Measurements from ENCODE around the gene ERC2.

The ERC2 gene

DNA sequence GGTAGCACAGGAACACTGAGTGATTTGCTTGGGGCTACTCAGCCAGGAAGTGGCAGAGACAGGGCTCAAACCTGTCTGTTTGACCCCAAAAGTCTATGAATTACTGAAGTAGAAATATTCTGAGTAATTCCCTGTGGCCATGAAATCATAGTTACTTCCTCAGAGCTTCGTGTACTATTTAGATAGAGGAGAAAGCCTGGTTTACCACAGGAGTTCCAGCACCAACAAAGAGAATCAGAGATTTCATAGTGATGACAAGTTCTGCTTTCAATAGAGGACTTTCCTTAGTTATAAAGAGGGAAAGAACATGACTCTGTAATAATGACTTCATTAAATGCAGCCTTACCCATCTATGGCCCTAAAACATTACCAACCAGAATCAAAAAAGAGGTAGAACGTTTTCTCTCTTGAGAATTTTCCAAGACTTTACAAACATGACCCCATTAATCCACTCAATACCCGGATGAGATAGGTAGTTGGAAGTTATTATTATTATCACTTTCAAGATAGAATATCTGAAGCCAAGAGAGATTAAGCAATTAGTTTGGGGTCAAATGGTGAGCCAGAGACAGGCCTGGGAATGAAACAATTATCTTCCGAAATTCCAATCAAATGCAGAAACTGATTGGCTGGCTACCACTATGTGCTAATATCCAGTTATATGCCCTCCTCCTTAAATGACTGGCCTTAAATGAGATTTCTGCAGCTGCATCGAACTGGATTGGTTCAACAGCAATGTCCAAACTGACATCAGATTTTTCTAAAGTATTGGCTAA, 967.5 kb downstream of the ERC2 start:
- FAIRE-seq = no peak

DNA sequence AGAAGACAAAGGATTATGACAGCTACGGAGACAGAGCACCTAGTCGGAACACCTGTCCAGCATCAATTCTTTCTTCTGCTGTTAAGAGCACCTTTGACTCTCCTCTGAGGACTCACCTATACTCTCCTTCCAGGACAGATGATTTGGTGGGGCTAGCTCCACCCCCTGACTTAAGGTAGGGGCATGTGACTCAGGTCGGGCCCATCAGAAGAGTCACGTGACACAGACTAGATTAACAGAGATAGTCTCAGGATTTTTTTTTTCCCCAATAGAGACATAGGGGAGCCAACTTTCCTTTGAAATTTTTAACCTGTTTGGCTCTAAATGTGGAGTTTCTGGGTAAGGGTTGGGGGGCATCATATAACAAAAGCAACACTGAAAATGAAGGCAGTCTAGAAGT, 969.7 kb downstream of the ERC2 start:
- no peak for FAIRE-seq

DNA sequence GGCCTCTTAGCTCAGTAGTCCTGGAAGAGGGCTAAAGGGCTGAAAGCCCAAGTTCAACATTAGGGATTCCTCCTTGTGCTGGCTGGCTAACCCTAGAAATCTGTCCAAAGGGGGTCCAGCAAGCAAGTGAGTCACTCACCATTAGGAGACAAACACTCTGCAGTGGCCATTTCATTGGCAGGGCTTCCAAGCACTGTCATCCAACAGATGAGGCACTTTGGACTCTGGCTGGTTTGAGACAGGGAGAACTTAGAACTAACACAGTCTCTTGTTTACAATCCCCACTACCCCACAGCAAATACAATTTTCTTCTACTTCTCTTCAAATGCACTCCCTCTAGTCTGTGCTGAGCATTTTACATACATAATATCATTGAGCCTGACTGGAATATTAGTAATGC, 971.0 kb downstream of the ERC2 start:
- no peak for FAIRE-seq

DNA sequence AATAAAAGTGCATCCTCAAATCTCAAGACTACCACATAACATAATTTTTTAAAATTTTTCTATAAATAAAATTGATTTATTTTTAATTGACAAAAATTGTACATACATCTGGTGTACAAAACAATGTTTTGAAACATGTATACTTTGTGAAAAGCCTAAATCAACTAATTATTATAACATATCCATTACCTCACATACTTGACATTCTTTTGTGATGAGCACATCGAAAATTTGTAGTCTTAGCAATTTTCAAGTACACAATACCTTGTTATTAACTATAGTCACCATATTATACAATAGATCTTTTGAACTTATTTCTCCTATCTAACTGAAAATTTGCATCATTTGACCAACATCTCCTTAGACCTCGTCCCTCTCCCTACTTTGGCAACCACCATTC, 973.3 kb downstream of the ERC2 start:
- no peak for FAIRE-seq

DNA sequence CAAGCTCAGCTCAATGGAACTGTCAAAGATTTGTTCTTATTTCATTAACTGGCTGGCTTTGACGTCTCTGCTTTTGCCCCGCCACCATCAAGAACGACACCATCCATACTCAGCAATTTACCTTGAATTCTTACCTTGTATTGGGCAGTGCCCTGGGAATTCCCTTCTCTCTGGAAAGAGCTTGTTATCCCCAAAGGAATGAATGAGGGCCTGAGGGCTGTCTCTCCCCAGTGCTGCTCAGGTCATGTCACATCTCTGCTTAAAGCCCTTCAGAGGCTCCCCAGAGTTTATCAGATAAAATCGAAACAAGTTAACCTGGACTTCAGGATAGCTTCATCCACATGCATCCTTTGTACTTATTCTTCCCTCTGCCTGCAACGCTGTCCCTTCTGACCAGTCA, 975.3 kb downstream of the ERC2 start:
- no peak for FAIRE-seq

DNA sequence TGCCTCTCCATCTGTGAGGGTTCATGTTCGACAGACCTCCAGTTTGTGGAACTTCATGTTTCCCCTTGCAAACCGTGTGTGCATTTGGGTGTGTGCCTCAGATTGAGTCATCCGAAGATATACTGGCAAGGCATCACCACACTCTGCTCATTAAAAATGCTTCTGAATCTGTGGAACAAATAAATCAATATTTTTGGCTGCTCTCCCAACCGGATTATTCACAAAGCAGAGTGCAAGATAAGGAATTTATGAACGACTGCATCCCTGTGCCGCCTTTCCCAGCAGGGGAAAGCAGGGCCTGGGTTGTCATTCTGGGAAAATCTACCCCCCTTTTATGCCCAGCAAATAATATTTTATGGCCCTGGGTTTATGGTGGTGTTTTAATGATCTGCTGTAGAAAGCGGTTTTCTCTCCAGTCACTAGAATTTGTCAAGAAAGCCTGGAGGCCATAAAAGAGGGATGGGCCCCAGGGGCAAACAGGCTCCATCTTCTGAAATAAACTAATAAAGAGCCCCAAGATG, 976.9 kb downstream of the ERC2 start:
- no peak for FAIRE-seq

DNA sequence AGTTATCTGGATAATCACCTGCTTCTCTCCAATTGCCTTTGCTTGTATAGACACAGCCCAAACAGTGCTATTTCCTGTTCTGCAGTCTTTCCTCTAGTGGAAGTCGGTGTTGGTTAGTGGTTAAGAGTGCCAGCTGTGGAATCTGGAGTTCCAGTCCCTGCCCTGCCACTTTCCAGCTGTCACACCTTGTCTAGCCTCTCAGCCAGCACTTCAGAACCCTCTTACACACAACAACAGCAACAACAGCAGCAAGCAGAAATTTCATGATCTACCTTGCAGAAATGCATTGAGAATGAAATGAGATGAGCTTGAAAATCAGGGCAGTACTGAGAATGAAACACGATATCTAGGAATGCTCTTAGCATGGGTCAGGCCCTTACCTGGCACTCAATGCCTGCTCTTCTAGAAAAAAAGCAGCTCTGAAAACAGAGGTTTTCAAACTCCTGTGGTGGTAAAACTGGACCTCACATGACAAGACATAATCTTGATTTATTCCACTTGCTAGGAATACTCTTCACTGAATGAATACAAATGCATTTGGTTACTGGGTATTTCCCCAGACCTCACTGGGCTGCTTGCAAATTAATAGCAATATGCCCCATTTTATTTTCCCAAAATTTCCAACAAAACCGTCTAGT, 977.9 kb downstream of the ERC2 start:
- no peak for FAIRE-seq

DNA sequence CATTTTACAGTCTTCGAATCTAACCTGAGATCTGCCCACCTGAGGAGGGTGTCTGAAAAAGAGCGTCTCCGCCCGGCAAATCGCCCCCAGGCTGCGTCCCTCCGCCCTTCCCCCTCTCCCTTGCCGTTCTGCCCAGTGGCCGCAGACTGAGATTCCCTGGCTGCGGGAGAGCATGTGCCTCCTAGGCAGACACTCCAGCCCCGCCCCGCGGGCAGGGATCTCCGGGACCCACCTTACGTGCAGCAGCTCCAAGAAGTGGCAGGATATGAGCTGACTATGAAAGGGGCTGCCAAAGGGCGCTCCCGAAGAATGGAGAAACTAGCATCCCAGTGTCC, 978.5 kb downstream of the ERC2 start:
- no peak for FAIRE-seq

DNA sequence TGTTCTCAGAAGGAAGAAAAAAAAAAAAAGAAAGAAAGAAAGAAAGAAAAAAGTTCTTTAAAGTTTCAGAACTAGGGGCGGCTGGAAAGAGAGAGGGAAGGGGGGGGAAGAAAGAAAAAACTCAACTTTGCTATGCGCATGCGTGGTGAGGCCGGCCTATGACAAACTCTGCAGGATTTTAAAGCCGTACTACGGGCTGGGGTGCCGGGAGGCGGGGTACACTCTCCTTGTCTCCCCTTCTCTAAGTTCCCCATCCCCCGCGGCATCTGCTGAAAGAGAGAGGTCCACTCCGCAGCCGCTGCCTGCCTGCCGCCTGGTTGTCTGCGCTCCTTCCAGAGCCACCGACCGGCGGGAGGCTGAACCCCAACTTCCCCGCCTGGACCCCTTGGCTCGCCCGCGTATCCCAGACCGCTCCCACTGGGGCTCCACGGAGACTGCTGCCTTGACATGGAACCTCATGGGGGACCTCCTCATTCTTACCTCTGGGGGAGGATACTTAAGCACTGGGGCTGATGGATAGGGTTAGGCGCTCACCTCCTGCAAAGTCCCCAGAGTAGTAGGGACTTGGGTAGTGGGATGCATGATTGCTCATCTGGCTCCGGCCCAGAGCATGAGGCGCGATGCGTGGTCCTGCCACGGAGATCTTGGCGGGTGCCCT, 979.7 kb downstream of the ERC2 start:
- no peak for FAIRE-seq

DNA sequence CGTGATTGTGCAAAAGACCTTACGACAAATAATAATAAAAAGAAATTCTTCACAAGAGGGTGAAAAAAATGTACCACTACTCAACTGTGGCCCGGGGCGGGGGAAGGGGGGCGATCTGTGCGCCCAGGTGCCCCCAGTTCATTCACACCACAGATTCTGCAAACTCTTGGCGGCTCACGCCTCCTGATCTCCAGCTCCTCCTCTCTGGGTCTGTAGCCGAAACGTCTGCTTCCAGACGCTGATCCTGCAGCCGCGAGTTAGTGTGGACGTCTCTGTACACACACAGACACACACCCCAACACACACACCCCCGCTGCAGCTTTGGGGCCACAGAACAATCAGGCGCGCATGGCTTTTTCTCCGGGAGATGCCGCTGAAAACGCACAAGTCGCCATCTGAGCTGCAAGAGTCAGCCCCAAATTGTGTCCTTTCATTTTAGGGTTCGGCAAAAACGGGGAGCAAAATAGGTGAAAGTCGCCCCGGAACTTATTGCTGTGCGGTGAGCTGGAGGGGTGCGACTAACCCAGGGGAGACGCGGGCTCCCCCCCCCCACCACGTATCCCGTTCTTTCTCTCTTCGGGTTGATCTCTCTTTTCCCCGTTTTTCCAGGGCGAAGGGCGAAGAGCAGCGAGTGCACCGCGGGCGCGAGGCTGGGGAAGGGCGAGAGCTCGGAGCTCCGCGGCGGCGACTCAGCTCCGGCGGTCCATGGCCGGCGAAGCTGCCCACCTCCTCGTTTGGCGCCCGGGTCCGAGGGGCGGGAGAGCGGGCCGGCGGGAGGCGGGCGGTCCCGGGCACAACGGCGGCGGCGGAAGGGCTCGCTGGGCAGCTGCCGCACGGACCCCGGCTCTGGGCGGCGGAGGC, 980.7 kb downstream of the ERC2 start:
- FAIRE-seq = no peak

DNA sequence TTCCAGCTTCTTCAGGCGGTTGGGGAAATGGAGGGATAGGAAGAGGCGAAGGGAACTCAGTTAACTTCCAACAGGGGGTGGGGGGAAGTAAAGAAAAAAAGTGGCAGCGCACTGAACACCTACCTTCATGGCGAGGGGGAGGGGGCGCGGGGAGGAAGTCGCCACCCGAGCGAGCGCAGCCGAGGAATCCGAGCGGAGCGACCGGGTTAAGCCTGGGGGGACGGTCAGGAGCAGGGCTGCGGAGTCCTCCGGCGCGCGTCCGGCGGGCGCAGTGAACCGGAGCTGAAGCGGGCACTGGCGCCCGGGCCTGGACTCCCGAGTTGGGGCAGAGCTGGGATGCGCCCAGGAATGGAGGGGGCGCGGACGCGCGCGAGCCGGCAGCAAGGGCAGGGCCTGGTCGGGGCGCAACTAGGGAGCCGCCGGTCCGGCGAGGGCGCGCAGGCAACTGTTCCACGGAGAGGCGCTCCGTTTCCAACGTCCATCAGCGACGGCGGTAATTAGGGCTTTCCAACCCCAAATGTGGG, 981.3 kb downstream of the ERC2 start, which contains the start of gene WNT5A:
Gene WNT5A (minus strand): TSS at position 450 of the 524 bp plus-strand sequence. CDS start 321 bp downstream, at position 129.
- no peak for FAIRE-seq

DNA sequence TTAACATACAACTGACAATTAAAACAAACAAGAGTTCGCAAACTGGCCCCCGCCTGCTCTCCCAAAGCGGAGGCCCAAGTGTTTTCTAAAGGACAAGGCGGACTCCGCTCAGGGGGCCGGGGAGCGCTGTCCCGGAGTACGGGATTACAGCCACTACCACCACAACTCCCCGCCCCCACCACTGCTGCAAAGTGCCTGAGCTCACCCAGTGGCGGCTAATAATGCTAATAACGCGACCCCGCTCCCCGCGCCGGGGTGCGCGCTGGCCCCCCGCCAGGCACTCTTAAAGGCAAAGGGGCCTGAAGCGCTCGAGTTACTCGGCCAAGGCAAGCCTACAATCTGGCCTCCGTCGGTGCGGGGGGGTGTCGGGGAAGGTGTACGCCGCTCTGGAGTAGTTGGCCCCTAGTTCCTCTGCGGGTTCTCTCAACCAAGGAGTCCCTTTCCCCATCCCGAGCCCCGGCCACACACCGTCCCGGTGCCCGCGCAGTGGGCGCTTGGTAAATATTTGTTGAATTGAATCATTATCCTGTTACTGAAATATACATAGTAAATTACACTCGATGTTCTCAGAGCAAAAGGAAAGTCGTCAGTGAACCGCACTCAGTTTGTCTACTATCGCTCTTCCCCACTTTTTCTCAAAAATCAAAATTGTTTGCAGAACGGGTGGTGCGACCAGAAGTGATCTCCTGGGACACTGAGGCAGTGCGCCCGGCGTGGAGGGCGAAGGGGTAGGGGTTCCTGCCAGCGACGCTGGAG, 982.0 kb downstream of the ERC2 start:
- FAIRE-seq = no peak

DNA sequence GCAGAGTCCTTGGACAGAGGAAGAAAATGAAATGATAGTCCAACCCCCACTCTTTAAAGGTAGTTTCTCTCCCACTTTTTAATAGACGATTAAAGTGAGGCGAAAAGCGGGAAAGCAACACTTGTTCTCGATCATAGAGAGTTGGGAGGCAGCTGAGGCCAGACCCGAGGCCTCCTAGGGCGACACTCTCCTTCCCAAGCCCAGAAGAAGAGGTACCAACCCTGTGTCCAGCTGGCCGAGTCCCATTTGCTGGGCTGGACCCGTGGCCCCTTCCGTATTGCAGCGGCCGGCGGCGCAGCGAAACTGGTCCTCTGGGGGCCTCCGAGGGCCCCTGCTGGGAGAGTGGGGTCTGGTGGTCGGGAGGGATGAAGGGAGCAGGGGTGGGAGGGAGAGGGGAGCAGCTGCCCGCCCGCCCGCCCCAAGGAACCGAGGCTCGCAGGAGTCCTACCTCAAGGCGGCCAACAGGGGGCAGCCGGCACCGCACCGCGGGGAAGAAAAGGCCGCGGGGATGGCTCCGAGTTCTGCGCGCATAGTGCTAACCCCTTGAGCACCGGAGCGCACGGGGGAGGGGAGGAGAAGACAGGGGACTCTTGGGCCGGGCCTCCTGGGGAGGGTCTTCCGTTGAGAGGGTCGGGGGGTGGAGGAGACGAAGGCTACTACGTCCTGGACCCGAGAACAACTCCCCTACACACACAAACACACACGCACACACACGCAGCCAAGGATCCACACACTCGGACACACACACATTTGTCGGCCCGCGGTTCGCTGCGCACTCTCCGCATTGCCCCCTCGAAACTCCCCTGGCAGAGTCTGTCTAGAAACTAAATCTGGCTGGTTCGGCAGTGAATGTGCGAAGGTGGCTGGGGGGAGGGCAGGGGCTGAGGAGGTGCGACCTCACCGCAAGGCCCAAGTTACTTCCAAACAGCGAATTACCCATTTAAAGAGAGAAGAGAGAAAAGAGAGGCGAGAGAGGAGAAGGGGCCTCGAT, 983.2 kb downstream of the ERC2 start:
- no peak for FAIRE-seq

DNA sequence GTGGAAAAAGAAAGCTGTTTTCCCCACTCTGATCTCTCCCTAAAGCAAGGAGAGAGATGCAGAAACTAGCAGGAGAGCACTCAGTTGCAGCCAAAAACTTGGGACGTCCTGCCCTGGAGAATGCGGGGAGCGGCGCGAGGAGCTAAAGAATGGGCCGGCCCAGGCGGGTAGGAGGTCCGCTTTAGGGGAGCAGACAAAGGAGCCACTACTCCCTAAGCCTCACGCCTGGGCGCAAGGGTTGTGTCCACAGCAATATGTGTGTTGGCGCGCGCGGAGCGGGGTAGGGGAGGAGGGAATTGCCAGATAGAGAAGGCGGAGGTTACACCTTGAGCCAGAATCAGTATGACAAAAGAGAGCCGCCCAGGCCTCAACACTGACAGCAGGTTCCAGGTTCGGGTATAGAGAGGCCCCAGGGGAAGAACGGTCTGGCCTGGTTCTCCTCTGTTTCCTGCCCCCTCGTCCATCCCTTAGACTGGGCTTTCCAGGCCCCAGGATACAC, 984.0 kb downstream of the ERC2 start:
- no peak for FAIRE-seq

DNA sequence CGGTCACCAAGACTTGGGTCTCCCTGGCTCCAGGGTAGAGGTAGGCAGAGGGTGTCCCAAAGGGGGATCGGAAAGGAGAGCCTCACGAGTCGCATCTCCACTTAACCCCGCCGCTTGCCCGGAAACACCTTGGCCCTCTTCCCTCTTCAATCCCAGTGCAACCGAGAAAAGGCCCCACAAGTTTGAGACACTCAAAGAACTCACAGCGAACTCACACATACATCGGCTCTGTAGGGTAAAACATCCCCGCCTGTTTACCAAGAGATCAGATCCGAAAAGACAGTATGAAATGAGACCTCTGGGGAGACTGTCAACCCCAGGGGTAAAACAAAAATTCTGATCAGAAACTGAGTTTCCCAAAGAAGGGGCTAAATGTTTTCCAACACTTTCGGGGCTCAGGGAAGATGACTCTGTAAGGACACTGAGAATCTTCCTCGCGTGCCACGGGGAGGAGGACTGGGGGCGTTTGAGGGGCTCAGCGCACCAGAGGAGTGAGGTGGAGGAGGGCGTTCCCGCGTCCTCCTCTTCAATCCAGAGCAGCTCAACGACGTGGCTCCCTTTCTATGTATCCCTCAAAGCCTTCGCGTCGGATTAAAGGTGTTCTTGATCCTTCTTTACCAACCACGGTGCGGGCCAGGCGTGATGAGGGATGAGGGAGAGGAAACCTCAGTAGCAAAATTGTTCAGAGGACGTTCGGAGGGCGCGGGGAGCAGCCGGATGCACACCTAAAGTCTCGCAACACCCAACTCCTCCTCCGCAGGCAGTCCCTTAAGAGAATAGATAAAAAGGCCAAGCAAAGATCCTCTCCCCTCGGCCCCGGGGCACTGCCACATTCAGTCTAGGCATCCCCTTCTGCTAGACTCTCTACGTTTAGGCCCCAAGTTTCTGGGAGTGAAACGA, 984.8 kb downstream of the ERC2 start:
- FAIRE-seq = no peak

DNA sequence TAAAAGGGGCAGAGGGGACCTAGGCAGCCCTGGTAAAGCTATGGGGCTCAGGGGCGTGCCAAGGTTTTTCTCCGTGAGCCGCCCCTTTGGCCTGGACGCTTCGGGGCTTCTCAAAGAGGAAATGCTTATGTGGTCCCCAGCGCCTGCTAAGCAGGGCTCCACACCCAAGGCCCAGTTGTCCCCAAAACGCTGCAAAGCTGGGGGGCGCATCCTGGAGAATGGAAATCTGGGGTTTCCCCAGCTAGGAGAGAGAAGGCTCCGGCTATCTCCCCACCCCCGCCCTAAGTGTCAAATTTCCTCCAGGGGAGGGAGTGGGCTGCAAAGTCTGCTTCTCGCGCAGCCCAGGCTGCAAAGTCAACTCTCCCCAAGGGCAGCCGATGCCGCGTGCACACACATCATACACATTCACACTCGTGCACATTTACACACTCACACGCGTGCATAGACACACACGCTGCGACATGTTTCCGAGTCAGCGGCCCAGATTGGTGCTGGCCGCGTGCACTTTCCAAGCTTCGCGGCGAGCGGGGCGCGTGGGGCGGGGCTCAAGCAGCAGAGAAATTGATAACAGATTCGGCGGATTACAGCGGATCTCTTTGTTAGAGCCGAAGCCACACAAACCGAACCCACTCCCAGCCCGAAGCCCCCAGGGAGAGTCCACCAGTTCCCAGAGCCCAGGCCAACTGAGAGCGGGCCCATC, 985.6 kb downstream of the ERC2 start:
- no peak for FAIRE-seq

DNA sequence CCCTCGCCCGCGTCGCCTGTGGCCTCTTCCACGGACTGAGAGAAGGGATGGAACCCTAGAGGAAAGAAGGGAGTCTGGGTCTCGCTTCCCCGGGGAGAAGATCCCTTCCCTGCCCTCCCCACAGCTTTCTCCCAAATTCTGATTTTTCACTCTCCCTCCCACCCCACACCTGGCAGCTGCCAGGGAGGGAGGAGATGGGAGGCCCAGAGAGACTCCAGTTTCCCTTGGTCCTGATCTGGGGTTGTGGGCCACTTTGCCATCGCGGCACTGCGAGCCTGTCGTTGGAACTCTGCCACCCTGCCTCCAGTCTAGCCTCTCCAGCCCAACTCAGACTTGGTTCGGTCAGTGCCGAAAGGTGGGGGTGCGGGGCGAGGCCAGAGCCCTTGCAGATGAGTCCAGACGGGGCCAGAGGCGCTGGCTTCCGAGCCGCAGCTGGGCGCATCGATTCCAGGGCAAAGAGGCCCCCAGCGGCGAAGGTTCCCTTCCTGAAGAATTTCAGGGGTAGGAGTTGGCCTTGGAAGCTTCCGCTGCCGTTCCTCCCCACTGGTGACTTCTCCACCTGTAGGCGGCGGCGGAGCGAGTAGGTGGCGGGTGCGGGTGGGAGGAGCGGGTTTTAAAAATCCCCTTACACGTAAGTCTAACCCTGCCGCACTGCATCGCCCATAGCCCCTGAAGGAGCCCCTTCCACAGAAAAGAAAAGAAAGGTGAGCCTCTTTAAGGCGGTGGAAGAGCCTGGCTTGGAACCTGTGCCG, 986.3 kb downstream of the ERC2 start:
- no peak for FAIRE-seq

All from A204.1 (cell line).